Astrocyte (in vitro differentiated cells and primary cell): Measurements from ENCODE around the gene ST6GALNAC6.

Experiments
- CTCF ChIP-seq: IDR thresholded peaks from 2 replicates; pipeline ENCODE4 v1.5.1; 2011; ENCODE audit warnings: low read depth, mild to moderate bottlenecking, inconsistent platforms, low read length, moderate library complexity; ENCODE audit not compliant: insufficient read depth
- EZH2 ChIP-seq: IDR thresholded peaks from 2 replicates; pipeline ENCODE4 v1.6.1; 2012; ENCODE audit warnings: mild to moderate bottlenecking, low read length, inconsistent platforms; ENCODE audit not compliant: insufficient read depth

DNA sequence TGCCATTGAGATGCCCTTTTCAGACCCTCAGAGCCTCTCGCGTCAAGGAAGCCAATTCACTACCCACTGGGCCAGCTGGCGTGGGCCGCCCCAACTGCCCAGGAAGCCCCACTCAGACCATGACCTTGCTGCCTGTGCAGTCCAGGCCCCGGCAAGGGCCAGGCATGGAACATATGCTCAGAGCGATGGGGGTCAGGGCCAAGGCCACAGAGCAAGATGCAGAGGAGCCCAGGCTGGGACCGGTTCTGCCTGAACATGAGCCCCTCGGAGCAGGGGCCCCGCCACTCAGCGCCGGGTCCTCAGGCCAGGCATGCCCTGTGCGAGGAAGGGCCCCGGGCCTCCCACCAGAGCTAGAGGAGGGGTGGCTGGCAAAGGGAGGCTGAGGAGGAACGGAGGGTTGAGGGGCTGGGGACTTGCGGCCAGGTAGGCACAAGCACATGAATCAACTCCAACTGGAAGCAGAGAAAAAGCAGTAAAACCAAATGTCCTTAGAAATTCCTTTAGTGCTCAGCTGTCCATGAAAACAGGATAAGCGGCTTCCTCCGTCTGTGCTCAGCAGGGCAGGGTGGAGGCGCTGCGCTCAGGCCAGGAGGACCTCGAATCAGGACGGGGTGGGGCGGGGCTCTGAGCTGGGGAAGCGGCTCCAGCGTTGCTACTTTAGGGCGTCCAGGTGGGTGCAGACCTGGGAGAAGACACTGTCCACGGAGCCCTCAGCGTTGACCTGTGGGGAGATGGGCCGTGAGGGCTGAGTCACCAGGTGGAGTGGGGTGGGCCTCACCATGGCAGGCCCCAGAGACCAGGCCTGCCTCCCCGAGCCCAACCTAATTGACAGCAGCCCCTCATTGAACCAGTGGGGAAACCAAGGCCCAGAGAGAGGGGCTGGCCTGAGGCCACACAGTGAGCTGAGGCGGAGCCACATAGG is 31.8 kb downstream of the ST6GALNAC6 start:
- TF ChIP-seq CTCF (no peak), EZH2 (no peak)
